Heart right ventricle (tissue), 16 donors: ENCODE data around the gene SETDB2. TPM values are rescaled to one million over a fixed set of nuclear protein-coding genes. Genes with fewer than 3 reads are reported as not detected.
A peak's percentile ranks its signal among the peaks of the same experiment; 100 is the strongest.
"Not testable (repeated sequence)": the region's sequence is repeated elsewhere in the genome, so short reads cannot be mapped to it uniquely, and the experiment has no call there.

Source experiments
- ATAC-seq, 8 donors: fragments of 200-7000 bp; cut with Tn5 transposase; one replicate each; pipeline ENCODE4 v1.9.1; 2020; ENCODE audit warnings: mild to moderate bottlenecking in 8 of 8, moderate library complexity in 8 of 8, moderate number of reproducible peaks in 1 of 8
- DNase-seq, 2 donors: peaks; one replicate each; pipeline ENCODE4 v3.0.0-alpha.2; 2020
- H3K27ac ChIP-seq, 10 donors: fragments of 200-600 bp; sonication (generic) in 2 of 10; one replicate each; pipeline versions ENCODE4 v1.5.0 to v1.8.0; 2020 to 2022; ENCODE audit warnings: mild to moderate bottlenecking in 3 of 10
- H3K27me3 ChIP-seq, 7 donors: fragments of 200-600 bp; one replicate each; pipeline ENCODE4 v1.8.0; 2021 to 2022; ENCODE audit warnings: mild to moderate bottlenecking in 2 of 7
- H3K36me3 ChIP-seq, 9 donors: fragments of 200-600 bp; sonication (generic) in 1 of 9; one replicate each; pipeline versions ENCODE4 v1.5.0 to v1.8.0; 2020 to 2022; ENCODE audit warnings: mild to moderate bottlenecking in 2 of 9
- H3K4me1 ChIP-seq, 9 donors: fragments of 200-600 bp; sonication (generic) in 1 of 9; one replicate each; pipeline versions ENCODE4 v1.5.0 to v1.8.0; 2020 to 2022; ENCODE audit warnings: mild to moderate bottlenecking in 4 of 9
- H3K4me3 ChIP-seq, 10 donors: fragments of 200-600 bp; sonication (generic) in 2 of 10; one replicate each; pipeline versions ENCODE4 v1.5.0 to v1.8.0; 2020 to 2022; ENCODE audit warnings: mild to moderate bottlenecking in 7 of 10, moderate library complexity in 2 of 10
- H3K9me3 ChIP-seq, 11 donors: fragments of 200-600 bp in 10 of 11; sonication (generic) in 2 of 11; one replicate each; pipeline versions ENCODE4 v1.5.0 to v1.8.0; 2013 to 2022; ENCODE audit warnings: mild to moderate bottlenecking in 2 of 11, control low read depth in 1 of 11, moderate library complexity in 1 of 11
- WGBS, 2 donors: extraction: QIAGEN DNeasy Blood & Tissue Kit; methylation state at CpG; one replicate each; pipeline ENCODE4 v1.1.7; 2013; ENCODE audit warnings: inconsistent platforms in 1 of 2; 5-methylcytosine and 5-hydroxymethylcytosine counted together
- intact Hi-C, 10 donors: fragments of 100-400 bp; cut with DNase I; formaldehyde crosslinking; loops; one replicate each; pipeline versions ENCODE4 v1.11.1 to v1.14.2; 2022
- polyA plus RNA-seq, 2 donors: library from polyadenylated mRNA; stranded (reverse); fragments of 200-250 nt; gene quantifications; one replicate each; pipeline ENCODE4 v1.2.3, GENCODE V29; 2013
- total RNA-seq, 10 donors: library from RNA; stranded (reverse); fragmentation: NEBNext Ultra II Directional in 3 of 10; extraction: Animal tissue kit (Norgen Biotek cat#: 25700) in 3 of 10; gene quantifications; one replicate each; pipeline versions ENCODE4 v1.2.1 to v1.2.4, GENCODE V29; 2021 to 2023
- TF ChIP-seq, protein P1 (sequence below), 9 donors: fragments of 200-600 bp; sonication (generic) in 2 of 9; IDR thresholded peaks; one replicate each; pipeline versions ENCODE4 v1.5.0 to v1.8.0; 2021 to 2022; ENCODE audit warnings: antibody characterized with exemption in 9 of 9, mild to moderate bottlenecking in 5 of 9, moderate library complexity in 1 of 9
- donor health status: Arrhythmogenic right ventricular cardiomyopathy.
- donor health status: ischemic (EF 13 %, LVEDD 7.1; RV severe dilation, severe dysfunction).
- donor health status: healthy with polysubstance abuse.
- donor health status: DM: no; HTN: yes; CAD: no.
- donor health status: DM: no; HTN: no; CAD: no.
- donor health status: ischemic (EF 25% LVEDD 6.9; RV normal size, moderate dysfunction).
- donor health status: ischemic (EF 25% LVEDD 5.7; RV mildly dilated, moderate dysfunction).
- donor health status: healthy.
- donor health status: DM: yes; HTN: yes; CAD: no.
- donor health status: Ischemic cardiomyopathy.
- donor health status: ischemic (EF 35%, LVEDD 5.7; RV mildly dilated, moderate dysfunction).
- donor health status: nonischemic (EF 11% LVEDD 7.7; RV severe dilation, severe dysfunction).
- donor health status: DM: yes; HTN: yes; CAD: no.
- donor health status: PGD.
- donor health status: ischemic (EF 29% LVEDD 5.4; RV normal size, mild dysfunction).
- donor health status: nonischemic (EF 23%, LVEDD 6.1; RV moderate dilation, normal function).

SETDB2 gene
- total and polyA plus RNA-seq, 12 donors, result 3.8 to 18.2 (median 12.1) TPM

DNA sequence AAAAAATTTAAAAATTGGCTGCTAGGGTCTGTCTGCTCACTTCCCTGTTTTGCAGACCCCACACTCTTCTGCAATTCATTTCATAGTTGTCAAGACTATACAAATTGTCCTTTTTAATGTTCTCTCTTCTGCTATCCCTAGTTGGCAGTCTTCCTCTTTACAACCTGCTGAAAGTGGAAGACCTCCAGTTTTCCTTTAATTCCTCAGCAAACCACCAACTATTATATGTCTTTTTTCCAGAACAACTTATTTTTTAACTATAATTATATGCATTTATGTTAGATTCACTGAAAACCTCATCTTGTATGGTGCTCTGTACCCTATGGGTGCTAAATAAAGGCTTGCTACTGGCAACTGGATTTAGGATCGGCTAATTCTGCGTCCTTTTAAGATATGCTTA is 50.6 kb downstream of the SETDB2 start:
- TF ChIP-seq, protein P1, sequence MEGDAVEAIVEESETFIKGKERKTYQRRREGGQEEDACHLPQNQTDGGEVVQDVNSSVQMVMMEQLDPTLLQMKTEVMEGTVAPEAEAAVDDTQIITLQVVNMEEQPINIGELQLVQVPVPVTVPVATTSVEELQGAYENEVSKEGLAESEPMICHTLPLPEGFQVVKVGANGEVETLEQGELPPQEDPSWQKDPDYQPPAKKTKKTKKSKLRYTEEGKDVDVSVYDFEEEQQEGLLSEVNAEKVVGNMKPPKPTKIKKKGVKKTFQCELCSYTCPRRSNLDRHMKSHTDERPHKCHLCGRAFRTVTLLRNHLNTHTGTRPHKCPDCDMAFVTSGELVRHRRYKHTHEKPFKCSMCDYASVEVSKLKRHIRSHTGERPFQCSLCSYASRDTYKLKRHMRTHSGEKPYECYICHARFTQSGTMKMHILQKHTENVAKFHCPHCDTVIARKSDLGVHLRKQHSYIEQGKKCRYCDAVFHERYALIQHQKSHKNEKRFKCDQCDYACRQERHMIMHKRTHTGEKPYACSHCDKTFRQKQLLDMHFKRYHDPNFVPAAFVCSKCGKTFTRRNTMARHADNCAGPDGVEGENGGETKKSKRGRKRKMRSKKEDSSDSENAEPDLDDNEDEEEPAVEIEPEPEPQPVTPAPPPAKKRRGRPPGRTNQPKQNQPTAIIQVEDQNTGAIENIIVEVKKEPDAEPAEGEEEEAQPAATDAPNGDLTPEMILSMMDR (IDR thresholded peaks at IDR 0.05), result peak in 1 of 9 donors; percentile 9
- Histone ChIP-seq H3K36me3 (peaks cover 0 to 32% (median 0%) of the 10 kb centered on the region in 9 donors), H3K27me3 (no peaks in the 10 kb centered on the region), H3K4me3 (peak overlapping the region; percentile 46 to 84 (median 70)), H3K9me3 (no peaks in the 10 kb centered on the region), H3K4me1 (peaks cover 0 to 35% (median 9%) of the 10 kb centered on the region in 9 donors), H3K27ac (peak overlapping the region in 9 of 10 donors; percentile 92 to 98 (median 95))
- ATAC-seq (no peak), DNase-seq (no peak)
- intact Hi-C loops, result loop anchor here in 6 of 10 donors (5.0 to 10.0 kb wide), 6 partner anchors 50 to 113 kb away; partner anchors contain the start of genes RCBTB1 (in 3 of the 6), CAB39L (in 1 of the 6) and SETDB2 (in 1 of the 6)
- WGBS, 2 donors, result 33 to 41% methylated on average over 2 of the region's 2 CpGs

DNA sequence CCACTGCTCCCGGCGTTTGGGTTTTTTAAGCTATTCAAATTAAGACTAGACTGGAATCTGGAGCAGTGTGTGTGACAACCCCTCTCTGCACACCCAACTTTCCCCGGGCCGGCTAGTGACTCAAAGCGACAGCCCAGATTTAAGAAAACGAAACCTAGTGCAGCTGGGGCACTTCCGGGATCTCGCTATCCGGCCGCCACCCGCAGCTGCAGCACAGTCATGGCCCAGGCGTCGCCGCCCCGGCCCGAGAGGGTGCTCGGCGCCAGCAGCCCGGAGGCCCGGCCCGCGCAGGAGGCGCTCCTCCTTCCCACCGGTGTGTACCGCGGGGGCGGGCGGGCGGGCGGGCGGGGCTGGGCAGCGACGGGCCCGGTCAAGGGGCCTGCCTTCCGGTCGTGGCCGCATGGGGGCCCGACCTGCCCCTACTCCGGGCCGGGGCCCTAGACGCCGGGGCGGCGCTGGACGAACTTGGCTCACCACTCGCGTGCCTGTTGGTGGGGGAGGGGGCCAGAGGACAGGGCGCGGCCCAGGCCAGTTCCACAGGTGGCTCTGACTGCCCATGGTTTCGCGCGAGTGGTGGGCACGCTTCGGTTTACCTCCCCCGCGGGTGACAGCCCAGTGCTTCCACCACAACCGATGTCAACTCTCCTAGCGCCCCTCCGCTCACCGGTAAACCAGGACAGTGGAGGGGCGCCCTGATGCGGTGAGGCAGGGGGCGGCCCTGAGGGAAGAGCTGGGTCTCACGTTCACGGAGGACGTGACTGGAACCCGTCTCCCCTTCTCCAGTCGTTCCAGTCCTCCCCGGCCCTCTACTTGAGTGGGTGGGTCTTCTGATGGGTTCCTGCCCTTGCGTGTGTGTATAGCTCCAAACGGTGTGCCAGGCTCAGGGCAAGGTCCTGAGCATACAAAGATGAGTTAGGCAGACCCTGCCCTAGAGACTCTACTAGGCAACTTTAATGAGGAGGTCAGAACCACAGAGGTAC is 52.0 kb downstream of the SETDB2 start, which contains the start of gene PHF11:
PHF11 (plus strand) TSS at position 171 of the 980 bp plus-strand sequence; CDS start at position 220, 49 bp downstream.
- Histone ChIP-seq H3K36me3 (peaks cover 0 to 35% (median 0%) of the 10 kb centered on the region in 9 donors), H3K4me3 (peak within 1 kb of the TSS; percentile 46 to 84 (median 70)), H3K27me3 (no peaks in the 10 kb centered on the region), H3K27ac (peak within 1 kb of the TSS; percentile 92 to 98 (median 94)), H3K4me1 (peaks cover 0 to 44% (median 9%) of the 10 kb centered on the region in 9 donors), H3K9me3 (no peaks in the 10 kb centered on the region)
- TF ChIP-seq, protein P1 (IDR thresholded peaks at IDR 0.05), result peak in 5 of 9 donors; percentile 15 to 39 (median 36)
- ATAC-seq (peak; percentile 88 to 92 (median 91)), DNase-seq (peak; percentile 79 to 82)
- WGBS, 2 donors, result 3 to 5% methylated on average over 67 to 71 of the region's 71 CpGs
- intact Hi-C loops, result loop anchor here in 6 of 10 donors (2.0 to 10.0 kb wide), 7 partner anchors 51 to 111 kb away; partner anchors contain the start of genes RCBTB1 (in 3 of the 6), CAB39L (in 2 of the 6) and SETDB2 (in 2 of the 6)

DNA sequence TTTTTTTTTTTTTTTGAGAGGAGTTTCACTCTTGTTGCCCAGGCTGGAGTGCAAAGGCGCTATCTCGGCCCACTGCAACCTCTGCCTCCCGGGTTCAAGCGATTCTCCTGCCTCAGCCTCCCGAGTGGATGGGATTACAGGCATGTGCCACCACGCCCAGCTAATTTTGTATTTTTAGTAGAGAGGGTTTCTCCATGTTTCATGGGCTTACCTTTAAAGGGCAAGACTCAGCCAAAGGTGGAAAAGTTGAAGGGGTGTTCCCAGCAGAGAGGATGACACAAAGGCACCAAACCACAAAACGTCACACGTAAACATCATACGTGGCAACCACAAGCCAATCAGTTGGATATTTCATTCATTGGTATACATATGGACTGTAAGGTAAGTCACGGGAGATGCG is 52.8 kb downstream of the SETDB2 start:
- DNase-seq, H3K27me3 ChIP-seq, ATAC-seq, H3K9me3 ChIP-seq: not testable (repeated sequence)
- intact Hi-C loops, result loop anchor here in 6 of 10 donors (2.0 to 10.0 kb wide), 7 partner anchors 52 to 110 kb away; partner anchors contain the start of genes RCBTB1 (in 3 of the 6), CAB39L (in 2 of the 6) and SETDB2 (in 2 of the 6)
- H3K4me3 ChIP-seq, result peak overlapping the region in 4 of 10 donors; percentile 69 to 81 (median 74)
- 77 to 81% methylated on average over 11 of the region's 11 CpGs for WGBS, 2 donors
- peaks cover 0 to 44% (median 9%) of the 10 kb centered on the region in 9 donors for H3K4me1 ChIP-seq
- H3K27ac ChIP-seq, result peak overlapping the region in 9 of 10 donors; percentile 92 to 98 (median 95)
- peaks cover 0 to 30% (median 0%) of the 10 kb centered on the region in 9 donors for H3K36me3 ChIP-seq

DNA sequence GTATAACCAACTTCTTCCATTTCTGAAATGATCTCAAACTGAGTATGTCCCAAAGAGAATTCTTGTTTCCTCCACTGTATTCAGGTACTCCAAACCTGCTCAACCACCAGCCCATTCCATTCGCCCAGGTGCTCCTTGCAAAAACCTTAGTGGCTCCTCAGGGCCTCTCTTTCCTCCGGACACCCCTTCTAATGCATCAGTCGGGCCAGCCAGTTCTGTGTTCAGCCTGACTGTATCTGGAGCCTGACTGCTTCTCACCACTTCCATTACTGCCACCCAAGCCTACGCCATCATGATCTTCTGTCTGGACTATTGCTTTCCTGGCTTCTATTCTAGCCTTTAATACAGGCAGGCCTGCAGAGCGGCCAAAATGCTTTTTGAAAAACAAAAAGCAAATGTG is 53.2 kb downstream of the SETDB2 start:
- Histone ChIP-seq H3K27me3 (no peaks in the 10 kb centered on the region), H3K36me3 (peaks cover 0 to 30% (median 0%) of the 10 kb centered on the region in 9 donors), H3K27ac (peak overlapping the region in 3 of 10 donors; percentile 93 to 98 (median 95)), H3K4me3 (no peak overlapping the region), H3K4me1 (peaks cover 0 to 44% (median 9%) of the 10 kb centered on the region in 9 donors), H3K9me3 (no peaks in the 10 kb centered on the region)
- intact Hi-C loops, result loop anchor here in 6 of 10 donors (2.0 to 10.0 kb wide), 7 partner anchors 52 to 110 kb away; partner anchors contain the start of genes RCBTB1 (in 3 of the 6), CAB39L (in 2 of the 6) and SETDB2 (in 2 of the 6)
- DNase-seq, result no peak
- no peak for ATAC-seq
- whole genome bisulfite sequencing, 2 donors, result 82 to 86% methylated on average over 5 of the region's 5 CpGs
- TF ChIP-seq, protein P1 (IDR thresholded peaks at IDR 0.05), result no peak
